Body of pancreas (tissue), 4 donors: ENCODE measurements around the gene AMH.

Experiments
- POLR2A ChIP-seq, 3 donors: fragments of 450-650 bp; IDR thresholded peaks; one replicate each; pipeline ENCODE4 v1.6.1; 2016; ENCODE audit warnings: antibody characterized with exemption in 3 of 3, mild to moderate bottlenecking in 2 of 3
- TF ChIP-seq, protein P1 (sequence below), 7 experiments: fragments of 450-650 bp in 4 of 7; fragments of 200-600 bp in 3 of 7; sonication (generic) in 3 of 7; IDR thresholded peaks; one replicate each; pipeline ENCODE4 v1.5.1; 2016 to 2019; ENCODE audit warnings: antibody characterized with exemption in 7 of 7

DNA sequence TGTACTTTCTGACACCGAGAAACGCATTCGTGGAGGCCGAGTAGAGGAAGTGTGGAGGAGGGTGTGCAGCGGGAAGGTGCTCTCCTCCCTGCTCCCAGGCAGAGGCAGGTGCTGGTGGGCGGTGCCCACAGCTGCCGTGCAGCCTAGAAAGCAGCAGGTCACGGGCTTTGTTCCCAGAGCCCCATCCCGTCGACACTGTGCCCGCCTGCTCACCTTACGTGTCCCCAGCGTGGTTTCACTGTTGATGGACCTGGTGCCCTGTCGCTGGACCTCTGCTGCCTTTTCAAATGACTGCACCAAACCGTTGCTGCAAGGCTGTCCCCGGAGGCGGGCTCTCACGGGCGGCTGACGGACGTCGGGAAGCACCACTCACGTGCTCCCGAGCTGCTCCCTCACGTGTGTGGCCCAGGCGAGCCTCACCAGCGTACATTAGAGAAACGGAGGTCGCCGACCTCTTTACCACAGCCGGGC, 33.8 kb upstream of the AMH start:
- TF ChIP-seq, protein P1, sequence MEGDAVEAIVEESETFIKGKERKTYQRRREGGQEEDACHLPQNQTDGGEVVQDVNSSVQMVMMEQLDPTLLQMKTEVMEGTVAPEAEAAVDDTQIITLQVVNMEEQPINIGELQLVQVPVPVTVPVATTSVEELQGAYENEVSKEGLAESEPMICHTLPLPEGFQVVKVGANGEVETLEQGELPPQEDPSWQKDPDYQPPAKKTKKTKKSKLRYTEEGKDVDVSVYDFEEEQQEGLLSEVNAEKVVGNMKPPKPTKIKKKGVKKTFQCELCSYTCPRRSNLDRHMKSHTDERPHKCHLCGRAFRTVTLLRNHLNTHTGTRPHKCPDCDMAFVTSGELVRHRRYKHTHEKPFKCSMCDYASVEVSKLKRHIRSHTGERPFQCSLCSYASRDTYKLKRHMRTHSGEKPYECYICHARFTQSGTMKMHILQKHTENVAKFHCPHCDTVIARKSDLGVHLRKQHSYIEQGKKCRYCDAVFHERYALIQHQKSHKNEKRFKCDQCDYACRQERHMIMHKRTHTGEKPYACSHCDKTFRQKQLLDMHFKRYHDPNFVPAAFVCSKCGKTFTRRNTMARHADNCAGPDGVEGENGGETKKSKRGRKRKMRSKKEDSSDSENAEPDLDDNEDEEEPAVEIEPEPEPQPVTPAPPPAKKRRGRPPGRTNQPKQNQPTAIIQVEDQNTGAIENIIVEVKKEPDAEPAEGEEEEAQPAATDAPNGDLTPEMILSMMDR (IDR thresholded peaks at IDR 0.05): no peak
- TF ChIP-seq POLR2A (IDR thresholded peaks at IDR 0.05): no peak
